GM10248 (cell line): ENCODE measurements around the gene RBBP4.
A peak's percentile ranks its signal among the peaks of the same experiment; 100 is the strongest.
"Not testable (repeated sequence)": the region's sequence is repeated elsewhere in the genome, so short reads cannot be mapped to it uniquely, and the experiment has no call there.

Source experiments
- CTCF ChIA-PET: fragments of 300-600 bp; sonication (Branson Sonifier 250); formaldehyde crosslinking; extraction: SDS; loops from one replicate; lab custom pipeline; 2021; ENCODE audit warnings: antibody characterized with exemption; lab: Yijun Ruan, JAX
- POLR2A ChIA-PET: fragments of 350-650 bp; sonication (Branson Sonifier 250); formaldehyde crosslinking; extraction: SDS; loops from one replicate; lab custom pipeline; 2020; ENCODE audit warnings: antibody characterized with exemption; lab: Yijun Ruan, JAX
- DNase-seq: peaks from one replicate; pipeline ENCODE4 v3.0.0; 2012; ENCODE audit errors: extremely low spot score
- CTCF ChIP-seq: IDR thresholded peaks from 2 replicates; pipeline ENCODE4 v1.5.1; 2012; ENCODE audit warnings: mild to moderate bottlenecking, low read depth; ENCODE audit errors: extremely low read depth, missing control alignments, control extremely low read depth

The RBBP4 gene

GRCh38 chr1:32650248-32650751 lies 708 bp upstream of the RBBP4 start, which contains the start of gene ZBTB8OS:
ZBTB8OS (minus strand) TSS chr1:32650550; CDS start chr1:32650529, 21 bp downstream.
- POLR2A ChIA-PET: interaction anchor here (0.7 to 1.2 kb wide), 7 partner anchors 14 to 359 kb away, joined by 3 to 4 read pairs (median 3); partner anchors contain the start of genes HDAC1 and MARCKSL1
- DNase-seq: peak; percentile 88
- CTCF ChIA-PET: interaction anchor here (0.8 to 1.4 kb wide), 3 partner anchors 14 to 250 kb away, joined by 3 to 5 read pairs (median 4); no protein-coding TSS in a partner anchor
- no peak for TF ChIP-seq CTCF

GRCh38 chr1:32651461-32652073 lies 559 bp downstream of the RBBP4 start:
- peak; percentile 66 for DNase-seq
- TF ChIP-seq CTCF: no peak
- CTCF ChIA-PET: interaction anchor here (1.0 to 1.4 kb wide), 2 partner anchors 15 to 60 kb away, joined by 4 to 5 read pairs; no protein-coding TSS in a partner anchor

GRCh38 chr1:32652244-32652962 lies 1.4 kb downstream of the RBBP4 start:
- ChIA-PET POLR2A (no interaction called here), CTCF (no interaction called here)
- no peak for TF ChIP-seq CTCF
- no peak for DNase-seq

More at GRCh38 chr1:32651461-32652073, 559 bp downstream of the RBBP4 start:
- POLR2A ChIA-PET: interaction anchor here (1.0 to 1.2 kb wide), 4 partner anchors 12 to 165 kb away, joined by 3 to 4 read pairs (median 3); no protein-coding TSS in a partner anchor

DNA sequence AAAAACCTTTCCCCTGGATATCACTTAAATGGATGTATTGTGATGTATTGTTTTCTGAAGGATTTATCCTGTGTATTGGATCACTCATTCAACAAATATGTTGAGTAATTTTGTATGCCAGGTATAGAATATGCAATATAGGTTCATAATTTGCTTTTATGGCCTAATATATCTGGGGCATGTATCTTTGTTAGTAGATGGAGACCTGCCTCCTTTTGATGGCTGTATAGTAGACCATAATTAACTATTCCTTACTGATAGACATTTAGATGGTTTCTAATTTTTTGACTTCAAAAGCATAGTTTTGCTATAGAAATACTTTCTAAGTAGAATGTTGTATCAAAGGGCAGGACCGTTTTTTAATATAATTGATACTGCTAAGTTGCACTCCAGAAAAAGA lies 8.6 kb downstream of the RBBP4 start:
- POLR2A ChIA-PET: interaction anchor here (1.0 kb wide), 1 partner anchor 48 kb away, joined by 3 read pairs; no protein-coding TSS in a partner anchor
- no peak for TF ChIP-seq CTCF
- CTCF ChIA-PET: interaction anchor here (1.3 kb wide), 1 partner anchor 139 kb away, joined by 4 read pairs; no protein-coding TSS in a partner anchor
- no peak for DNase-seq

DNA sequence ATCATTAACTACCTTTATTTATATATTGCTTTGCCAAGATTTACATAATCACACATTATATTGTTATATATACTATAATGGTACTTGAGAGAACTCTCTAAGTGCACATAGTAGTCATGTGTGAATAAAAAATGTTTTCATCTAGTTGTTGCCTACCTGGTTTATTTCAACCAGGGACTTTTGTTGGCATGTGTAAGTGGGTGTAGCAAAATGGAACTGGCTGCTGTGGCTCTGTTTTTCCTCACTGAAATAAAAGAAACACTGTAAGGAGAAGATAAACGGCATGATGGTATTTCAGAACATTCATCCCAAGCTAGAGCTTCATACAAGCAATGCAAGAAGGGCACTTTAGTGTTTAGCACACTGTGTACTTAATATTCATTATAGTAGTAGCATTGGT lies 14.9 kb downstream of the RBBP4 start:
- ChIA-PET CTCF (no interaction called here), POLR2A (no interaction called here)
- no peak for DNase-seq
- no peak for TF ChIP-seq CTCF

DNA sequence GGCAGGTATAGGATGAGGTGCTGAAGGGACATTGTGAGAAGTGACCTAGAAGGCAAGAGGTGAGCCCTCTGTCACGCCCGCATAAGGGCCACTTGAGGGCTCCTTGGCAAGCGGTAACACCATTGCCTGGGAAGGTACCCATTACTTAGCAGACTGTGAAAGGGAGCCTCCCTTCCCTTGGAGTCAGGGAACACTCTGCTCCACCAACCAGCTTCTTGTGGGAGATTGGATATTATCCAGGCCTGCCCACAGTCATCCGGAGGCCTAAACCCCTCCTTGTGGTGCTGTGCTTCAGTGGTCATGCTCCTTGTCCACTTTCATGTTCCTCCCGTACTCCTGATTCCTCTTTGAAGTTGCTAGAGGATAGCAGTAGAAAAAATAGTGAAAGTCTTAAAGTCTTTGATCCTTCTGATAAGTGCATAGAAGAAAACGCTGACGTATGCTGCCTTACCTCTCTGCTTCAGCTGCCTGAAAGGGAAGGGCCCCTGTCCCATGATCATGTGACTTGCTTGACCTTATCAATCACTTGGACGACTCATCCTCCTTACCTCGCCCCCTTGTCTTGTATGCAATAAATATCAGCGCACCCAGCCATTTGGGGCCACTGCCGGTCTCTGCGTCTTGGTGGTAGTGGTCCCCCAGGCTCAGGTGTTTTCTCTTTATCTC lies 16.0 kb downstream of the RBBP4 start:
- no peak for DNase-seq
- ChIA-PET POLR2A (no interaction called here), CTCF (no interaction called here)
- TF ChIP-seq CTCF: no peak

- CTCF ChIA-PET, DNase-seq, POLR2A ChIA-PET: not testable (repeated sequence)
Measured at GRCh38 chr1:32668716-32669115, 17.7 kb downstream of the RBBP4 start.
